ENCODE data around the gene TMEM107. TPM values are rescaled to one million over a fixed set of nuclear protein-coding genes. Genes with fewer than 3 reads are reported as not detected.

TMEM107 gene
- total and polyA plus RNA-seq, 10 of the 15 experiments (the other 5 are each of a cell fraction or from before 2014, with no cell fraction given): 7.9 to 38.7 (median 22.9) TPM

DNA sequence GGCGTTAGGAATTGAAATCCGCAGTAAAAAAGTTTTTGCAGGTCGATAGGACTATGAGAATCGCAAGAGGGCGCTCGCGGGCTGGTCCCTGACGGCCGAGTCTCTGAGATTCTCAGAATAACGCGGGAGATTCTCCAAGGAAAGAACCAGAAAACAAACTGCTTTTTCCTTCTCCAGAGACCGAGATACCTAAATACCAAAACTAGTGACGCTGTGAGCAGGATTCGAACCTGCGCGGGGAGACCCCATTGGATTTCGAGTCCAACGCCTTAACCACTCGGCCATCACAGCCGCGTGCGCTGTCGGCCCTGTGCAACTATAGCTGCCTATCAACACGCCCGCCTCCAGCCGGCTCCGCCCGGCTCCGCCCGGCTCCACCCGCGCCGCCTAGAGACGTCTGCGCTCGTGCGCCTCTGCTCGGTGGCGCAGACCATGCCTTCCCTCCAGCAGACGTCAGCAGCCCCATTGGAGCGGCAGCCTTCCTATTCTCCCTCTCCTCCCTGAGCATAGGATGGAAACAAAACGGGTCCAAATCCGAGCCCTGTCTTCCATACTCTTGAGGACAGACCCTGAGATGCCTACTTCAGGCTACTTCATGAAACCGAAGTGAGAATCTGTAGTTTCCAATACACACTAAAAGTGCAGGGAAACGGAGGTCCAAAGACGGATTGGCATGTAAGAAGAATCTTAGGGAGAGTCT is 37.4 kb downstream of the TMEM107 start:
- intact Hi-C loops (cut with micrococcal nuclease; ENCODE audit: unreplicated experiment): loop anchor here (1.0 to 5.0 kb wide), 8 partner anchors 12 to 163 kb away; no protein-coding TSS in a partner anchor
- ChIA-PET POLR2A (interaction anchor here (1.0 to 5.0 kb wide), 10 partner anchors 11 to 109 kb away, joined by 3 to 37 read pairs (median 13); partner anchors contain the start of genes ALOXE3, CTC1, HES7 and PER1), CTCF (interaction anchor here (0.7 to 5.4 kb wide), 19 partner anchors 10 to 162 kb away, joined by 3 to 40 read pairs (median 9); partner anchors contain the start of genes ALOXE3, AURKB, HES7 and PER1), SMC1A (ENCODE audit: uncharacterized antibody, unreplicated experiment) (interaction anchor here (0.9 to 4.4 kb wide), 11 partner anchors 12 to 156 kb away, joined by 3 to 42 read pairs (median 5); partner anchors contain the start of genes HES7 and SLC25A35), RAD21 (ENCODE audit: unreplicated experiment) (interaction anchor here (1.0 to 4.0 kb wide), 9 partner anchors 12 to 85 kb away, joined by 3 to 33 read pairs (median 7); partner anchors contain the start of gene HES7)
- Histone ChIP-seq H3K4me3 (peak overlapping the region; percentile 72), H3K27ac (ENCODE audit: control insufficient read depth, insufficient read depth) (peak overlapping the region; percentile 97), H3K4me1 (ENCODE audit: control insufficient read depth, insufficient read depth, low read length) (peaks cover 7% of the 10 kb centered on the region), H2AFZ (ENCODE audit: control insufficient read depth, low read depth, low read length) (peak overlapping the region; percentile 91), H3K27me3 (replicated peaks in 1 of 2; ENCODE audit: control insufficient read depth in 2 of 2, insufficient read depth in 2 of 2, low read length in 1 of 2) (no peaks in the 10 kb centered on the region), H4K20me1 (ENCODE audit: control insufficient read depth, insufficient read depth) (no peaks in the 10 kb centered on the region), H3K79me2 (ENCODE audit: control insufficient read depth, insufficient read depth, low read length) (no peaks in the 10 kb centered on the region), H3K9ac (ENCODE audit: control insufficient read depth, insufficient read depth, low read length) (peak overlapping the region; percentile 79), H3K9me3 (replicated peaks; ENCODE audit: control insufficient read depth, insufficient read depth, low read length) (no peaks in the 10 kb centered on the region), H3K36me3 (ENCODE audit: control insufficient read depth in 2 of 2, insufficient read depth in 2 of 2, low read length in 1 of 2) (peaks cover 3 to 8% of the 10 kb centered on the region in 2 experiments), H3K4me2 (ENCODE audit: control insufficient read depth, insufficient read depth) (peak overlapping the region; percentile 88)
- DNase-seq (ENCODE audit: low read depth, low spot score) (peak; percentile 94), ATAC-seq (peak; percentile 93), FAIRE-seq (peak; percentile 96)
- WGBS (ENCODE audit: insufficient coverage, insufficient replicate concordance, low lambda C conversion rate, missing lambda C conversion rate): 2% methylated on average over 45 of the region's 46 CpGs
- no TSS peak for BruUV-seq (replicated peaks)
- in situ Hi-C loops (cut with MboI): no loop called here
- TF ChIP-seq YBX1 (IDR thresholded peaks at IDR 0.05): no peak
- TF ChIP-seq IRF4 (IDR thresholded peaks at IDR 0.05; ENCODE audit: low read depth, low read length): 0 out of 2 replicates have a peak, but pooled peaks have one; percentile 8
- TF ChIP-seq EED (IDR thresholded peaks at IDR 0.05; ENCODE audit: low read depth): peak; percentile 92
- TF ChIP-seq, protein P1, sequence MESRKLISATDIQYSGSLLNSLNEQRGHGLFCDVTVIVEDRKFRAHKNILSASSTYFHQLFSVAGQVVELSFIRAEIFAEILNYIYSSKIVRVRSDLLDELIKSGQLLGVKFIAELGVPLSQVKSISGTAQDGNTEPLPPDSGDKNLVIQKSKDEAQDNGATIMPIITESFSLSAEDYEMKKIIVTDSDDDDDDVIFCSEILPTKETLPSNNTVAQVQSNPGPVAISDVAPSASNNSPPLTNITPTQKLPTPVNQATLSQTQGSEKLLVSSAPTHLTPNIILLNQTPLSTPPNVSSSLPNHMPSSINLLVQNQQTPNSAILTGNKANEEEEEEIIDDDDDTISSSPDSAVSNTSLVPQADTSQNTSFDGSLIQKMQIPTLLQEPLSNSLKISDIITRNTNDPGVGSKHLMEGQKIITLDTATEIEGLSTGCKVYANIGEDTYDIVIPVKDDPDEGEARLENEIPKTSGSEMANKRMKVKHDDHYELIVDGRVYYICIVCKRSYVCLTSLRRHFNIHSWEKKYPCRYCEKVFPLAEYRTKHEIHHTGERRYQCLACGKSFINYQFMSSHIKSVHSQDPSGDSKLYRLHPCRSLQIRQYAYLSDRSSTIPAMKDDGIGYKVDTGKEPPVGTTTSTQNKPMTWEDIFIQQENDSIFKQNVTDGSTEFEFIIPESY (IDR thresholded peaks at IDR 0.05): no peak
- peak; percentile 76 for TF ChIP-seq POU2F2 (IDR thresholded peaks at IDR 0.05; ENCODE audit: borderline replicate concordance, low read depth, low read length)
- peak; percentile 28; the same call in 1 of the 2 replicates for TF ChIP-seq HCFC1 (IDR thresholded peaks at IDR 0.05; ENCODE audit: low read length)
- TF ChIP-seq YY1 (IDR thresholded peaks at IDR 0.05; ENCODE audit: low read depth, low read length): peak; percentile 77; the same call in 1 of the 2 replicates
- no peak for TF ChIP-seq ZNF274 (IDR thresholded peaks at IDR 0.05; ENCODE audit: insufficient read depth, insufficient read length)
- peak; percentile 94 for TF ChIP-seq ZSCAN29 (IDR thresholded peaks at IDR 0.05)
- TF ChIP-seq NRF1 (conservative IDR thresholded peaks at IDR 0.05; ENCODE audit: low read depth, low read length): 0 out of 2 replicates have a peak, but pooled peaks have one; percentile 32
- TF ChIP-seq IKZF1 (conservative IDR thresholded peaks at IDR 0.05): peak; percentile 96
- TF ChIP-seq ZNF384 (IDR thresholded peaks at IDR 0.05; ENCODE audit: borderline replicate concordance, low read depth, low read length): no peak
- peak; percentile 68 to 78 (median 76) for TF ChIP-seq CTCF (IDR thresholded peaks at IDR 0.05 in 2 of 3, conservative IDR thresholded peaks at IDR 0.05 in 1 of 3; ENCODE audit: control insufficient read depth in 2 of 3, extremely low read depth in 1 of 3, insufficient read depth in 1 of 3, low read depth in 3 of 3, low read length in 3 of 3)
- no peak for TF ChIP-seq MYB (IDR thresholded peaks at IDR 0.05; ENCODE audit: borderline replicate concordance, low read depth, low read length)
- TF ChIP-seq ZNF24 (IDR thresholded peaks at IDR 0.05): peak; percentile 99
- TF ChIP-seq FOXM1 (IDR thresholded peaks at IDR 0.05; ENCODE audit: low read depth, low read length): 0 out of 2 replicates have a peak, but pooled peaks have one; percentile 42
- TF ChIP-seq GATAD2B (conservative IDR thresholded peaks at IDR 0.05; ENCODE audit: low read depth): 0 out of 2 replicates have a peak, but pooled peaks have one; percentile 41
- peak in 1 of 2 experiments; percentile 20; a peak in 1 of 4 replicates for TF ChIP-seq SRF (IDR thresholded peaks at IDR 0.05; ENCODE audit: low read depth in 2 of 2, low read length in 2 of 2)
- TF ChIP-seq EGR1 (IDR thresholded peaks at IDR 0.05; ENCODE audit: borderline replicate concordance in 1 of 2, low read depth in 2 of 2, low read length in 2 of 2): no peak
- peak; percentile 21; the same call in 1 of the 2 replicates for TF ChIP-seq POLR2AphosphoS2 (IDR thresholded peaks at IDR 0.05; ENCODE audit: low read depth, low read length)
- TF ChIP-seq CREM (IDR thresholded peaks at IDR 0.05; ENCODE audit: low read depth): peak; percentile 69
